ENCODE results near the gene MB21D2.

The MB21D2 gene

DNA sequence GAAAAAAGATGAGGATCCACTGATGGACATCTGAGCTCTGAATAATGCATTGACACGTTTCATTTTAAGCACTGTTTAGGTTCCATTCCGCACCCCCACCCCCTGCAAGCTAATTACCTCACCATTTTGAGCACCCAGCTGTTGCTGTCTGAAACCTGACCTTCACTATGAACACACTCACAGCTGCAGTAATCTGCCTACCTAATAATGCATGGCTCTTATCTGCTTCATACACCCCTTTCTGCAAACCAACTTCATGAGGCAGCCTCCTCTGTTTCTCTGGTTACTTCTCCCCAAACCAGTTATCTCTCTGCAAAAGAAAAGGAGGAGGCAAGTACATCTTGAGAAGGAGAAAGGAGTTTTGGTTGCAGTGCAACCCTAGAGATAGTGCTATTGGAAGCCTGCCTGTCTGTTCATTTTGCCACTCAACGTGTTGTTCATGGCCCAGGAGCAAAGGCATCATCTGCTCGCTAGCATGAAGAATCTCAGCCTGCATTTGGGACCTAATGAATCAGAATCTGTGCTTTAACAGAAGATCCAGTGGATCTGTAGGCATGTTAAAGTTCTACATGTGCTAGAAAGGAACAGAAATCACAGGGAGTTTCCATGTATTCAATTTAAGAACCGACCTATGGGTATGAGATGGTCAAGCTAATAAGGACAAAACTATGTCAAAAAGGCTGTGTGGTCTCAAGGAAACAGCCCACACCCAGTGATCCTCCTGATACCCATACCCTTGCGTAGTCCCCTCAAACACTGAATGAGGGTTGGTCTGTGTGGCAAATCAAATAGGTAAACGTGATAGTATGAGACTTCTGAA, 87.2 kb downstream of the MB21D2 start:
- DNase-seq, result no peak

DNA sequence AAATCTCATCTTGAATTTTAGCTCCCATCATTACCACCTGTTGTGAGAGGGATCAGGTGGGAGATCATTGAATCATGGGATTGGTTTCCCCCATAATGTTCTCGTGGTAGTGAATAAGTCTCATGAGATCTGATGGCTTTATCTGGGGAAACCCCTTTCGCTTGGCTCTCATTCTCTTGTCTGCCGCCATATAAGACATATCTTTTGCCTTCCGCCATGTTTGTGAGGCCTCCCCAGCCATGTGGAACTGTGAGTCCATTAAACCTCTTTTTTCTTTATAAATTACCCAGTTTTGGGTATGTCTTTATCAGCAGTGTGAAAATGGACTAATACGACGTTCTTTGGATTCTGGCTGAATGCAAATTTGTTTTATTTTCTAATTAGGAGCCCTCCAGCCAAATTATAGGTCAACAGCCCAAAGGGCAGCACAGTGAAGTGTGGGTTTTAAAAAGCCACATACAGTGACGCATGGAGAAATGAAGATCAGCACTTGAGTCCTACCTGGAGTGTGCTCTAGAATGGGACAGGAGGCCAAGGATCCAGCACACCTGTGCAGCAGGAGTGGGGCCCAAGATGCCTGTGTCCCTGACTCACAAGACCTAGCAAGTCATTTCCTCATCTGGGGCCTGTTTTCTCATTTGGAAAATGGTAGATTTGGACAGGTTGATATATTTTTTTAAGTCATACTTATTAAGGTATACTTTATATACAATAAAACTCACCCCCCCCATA, 89.6 kb downstream of the MB21D2 start:
- no peak for DNase-seq

- DNase-seq, result no peak
These were observed 90.4 kb downstream of the MB21D2 start for GRCh38 chr3:192827208-192827607.

GRCh38 chr3:192826214-192827006, 91.2 kb downstream of the MB21D2 start:
- DNase-seq, result no peak

GRCh38 chr3:192825657-192826200, 91.9 kb downstream of the MB21D2 start:
- no peak for DNase-seq

- DNase-seq, result no peak
These were observed 92.4 kb downstream of the MB21D2 start for GRCh38 chr3:192825216-192825615.

GRCh38 chr3:192824313-192824712, 93.3 kb downstream of the MB21D2 start:
- no peak for DNase-seq

DNA sequence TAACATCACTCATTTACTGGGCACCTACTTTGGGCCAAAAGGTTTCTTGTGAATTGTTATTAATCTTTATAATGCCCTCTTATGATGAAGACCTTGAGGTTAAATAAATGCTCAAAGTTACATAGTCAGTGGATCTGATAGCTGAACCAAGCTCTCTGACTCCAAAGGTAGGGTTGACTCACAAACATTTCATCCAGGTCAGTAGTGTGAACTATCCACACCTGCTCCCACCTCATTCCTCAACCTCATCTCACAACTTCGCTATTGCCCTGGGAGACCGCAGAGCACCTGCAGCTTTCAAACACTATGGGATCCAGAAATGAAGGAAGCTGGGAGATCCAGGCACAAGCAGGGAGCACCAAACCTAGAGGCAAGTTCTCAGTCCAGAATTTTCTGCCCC, 96.5 kb downstream of the MB21D2 start:
- no peak for DNase-seq

- DNase-seq, result no peak
These were observed 97.5 kb downstream of the MB21D2 start for GRCh38 chr3:192820161-192820560.

GRCh38 chr3:192819001-192819569, 98.6 kb downstream of the MB21D2 start:
- DNase-seq, result peak; percentile 33

GRCh38 chr3:192818126-192818525, 99.5 kb downstream of the MB21D2 start:
- DNase-seq, result no peak

- DNase-seq, result no peak
These were observed 100.2 kb downstream of the MB21D2 start for GRCh38 chr3:192817506-192817905.

DNA sequence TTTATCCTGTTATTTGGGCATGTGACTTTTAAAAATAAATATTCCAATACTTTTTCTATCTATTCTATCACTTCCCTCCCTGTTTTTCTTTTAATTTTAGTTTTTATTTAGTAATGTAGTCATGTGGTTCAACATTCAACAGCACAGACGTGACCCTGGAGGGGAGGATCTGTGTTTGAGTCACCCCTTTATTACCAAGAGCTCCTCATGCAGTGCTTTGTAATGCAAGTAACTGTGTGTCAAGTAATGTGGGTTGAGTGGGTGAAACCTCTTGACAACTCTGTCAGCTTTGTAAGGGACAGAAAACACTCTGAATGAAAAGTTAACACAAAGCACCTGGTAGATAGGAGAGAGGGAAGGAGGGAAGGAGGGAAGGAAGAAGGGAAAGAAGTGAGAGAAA, 100.6 kb downstream of the MB21D2 start:
- DNase-seq, result no peak

DNA sequence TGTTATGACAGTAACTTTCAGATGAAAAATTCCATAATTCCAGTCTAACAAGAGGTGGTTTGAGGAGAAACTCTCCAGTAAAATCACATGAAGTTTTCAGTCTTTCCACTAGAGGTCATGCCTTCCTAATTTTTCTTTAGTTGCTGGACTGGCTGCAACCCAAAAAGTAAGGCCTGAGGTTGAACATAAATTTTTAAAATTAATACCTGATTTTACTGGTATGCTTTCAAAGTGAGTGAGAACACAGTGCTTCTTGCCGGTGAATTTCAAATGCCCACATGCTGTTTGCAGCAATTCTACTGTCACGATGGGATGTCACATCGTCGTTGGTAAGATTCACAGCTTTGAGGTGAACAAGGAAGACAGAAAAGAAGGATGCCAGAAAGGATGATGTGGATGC, 101.3 kb downstream of the MB21D2 start:
- DNase-seq, result peak; percentile 5

- DNase-seq, result peak; percentile 37
These were observed 104.8 kb downstream of the MB21D2 start for GRCh38 chr3:192812743-192813383.

DNA sequence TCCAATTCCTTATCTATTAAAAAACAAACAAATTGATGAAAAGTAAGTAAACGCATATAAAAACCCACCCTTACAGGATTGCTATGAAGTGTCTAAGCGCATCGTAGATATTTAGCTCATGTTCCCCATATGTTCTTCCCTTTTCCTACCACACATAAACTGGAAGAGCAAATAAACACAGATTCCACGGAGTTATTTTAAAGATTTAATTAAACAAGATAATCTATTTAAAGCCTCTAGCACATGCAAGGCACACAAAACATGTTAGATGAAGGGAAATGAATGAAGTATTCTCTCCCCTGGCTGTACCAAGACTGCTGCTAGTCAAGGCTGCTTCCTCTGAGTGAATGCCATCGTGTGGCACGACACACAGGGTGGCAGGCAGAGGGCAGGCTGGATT, 111.9 kb downstream of the MB21D2 start:
- no peak for DNase-seq

DNA sequence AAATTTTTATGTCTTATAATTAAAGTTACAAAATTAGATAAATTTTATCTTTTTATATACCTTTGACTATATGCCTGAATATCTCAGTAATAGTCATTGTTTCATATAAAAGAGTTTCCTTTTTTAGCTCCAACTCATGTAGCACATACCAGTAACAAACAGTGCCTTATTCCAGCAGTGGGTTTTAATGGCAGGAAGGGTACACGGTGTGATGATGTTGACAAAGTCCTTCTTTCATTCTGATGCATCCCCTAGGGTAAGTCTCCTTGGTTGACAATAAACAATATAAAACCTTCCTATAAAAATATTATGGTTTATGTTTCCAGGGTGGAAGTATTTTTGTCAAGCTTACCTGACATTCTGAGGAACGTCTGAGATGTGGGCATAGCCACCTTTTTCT, 113.2 kb downstream of the MB21D2 start:
- DNase-seq, result no peak

GRCh38 chr3:192802957-192803899, 114.4 kb downstream of the MB21D2 start:
- DNase-seq, result peak; percentile 1

GRCh38 chr3:192801985-192802384, 115.7 kb downstream of the MB21D2 start:
- DNase-seq, result no peak

GRCh38 chr3:192799721-192800120, 117.9 kb downstream of the MB21D2 start:
- DNase-seq, result no peak

DNA sequence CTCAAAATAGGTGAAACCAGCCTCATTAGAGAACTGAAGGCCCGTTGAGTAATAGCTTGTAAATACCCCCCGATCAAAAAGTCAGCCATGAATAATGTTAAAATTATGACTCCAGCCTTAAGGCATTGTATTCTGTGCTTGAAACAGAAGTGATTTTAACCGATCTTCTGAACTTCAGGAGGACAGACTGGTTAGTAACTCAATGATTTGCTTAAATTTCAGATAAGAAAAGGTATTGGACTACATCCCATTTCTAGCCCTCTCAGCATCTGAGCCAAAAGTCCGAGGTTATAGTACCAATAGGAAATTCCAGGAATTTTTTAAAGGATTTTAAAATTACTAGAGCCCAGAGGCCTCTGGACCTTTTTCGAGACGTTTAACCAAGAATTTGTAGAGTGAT, 122.6 kb downstream of the MB21D2 start:
- no peak for DNase-seq

Measured in amniotic stem cell (primary cell).